ENCODE measurements around the gene CLEC10A. TPM values are rescaled to one million over a fixed set of nuclear protein-coding genes. Genes with fewer than 3 reads are reported as not detected.
"Not testable (repeated sequence)": the region's sequence is repeated elsewhere in the genome, so short reads cannot be mapped to it uniquely, and the experiment has no call there.

CLEC10A gene, protein sequence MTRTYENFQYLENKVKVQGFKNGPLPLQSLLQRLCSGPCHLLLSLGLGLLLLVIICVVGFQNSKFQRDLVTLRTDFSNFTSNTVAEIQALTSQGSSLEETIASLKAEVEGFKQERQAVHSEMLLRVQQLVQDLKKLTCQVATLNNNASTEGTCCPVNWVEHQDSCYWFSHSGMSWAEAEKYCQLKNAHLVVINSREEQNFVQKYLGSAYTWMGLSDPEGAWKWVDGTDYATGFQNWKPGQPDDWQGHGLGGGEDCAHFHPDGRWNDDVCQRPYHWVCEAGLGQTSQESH
- 1 to 10 TPM; 1.8 to 9.9 (median 5.6) TPM for total RNA-seq

GRCh38 chr17:7079581-7080455 is at the start of gene CLEC10A:
Gene CLEC10A, minus strand, starts transcription at chr17:7080251. Its CDS starts 1,439 bp downstream, at chr17:7078812.
- no peaks in the 10 kb centered on the region for H3K9me3 ChIP-seq
- no peaks in the 10 kb centered on the region for H3K4me1 ChIP-seq
- no peaks in the 10 kb centered on the region for H3K27me3 ChIP-seq
- TF ChIP-seq, protein P1, sequence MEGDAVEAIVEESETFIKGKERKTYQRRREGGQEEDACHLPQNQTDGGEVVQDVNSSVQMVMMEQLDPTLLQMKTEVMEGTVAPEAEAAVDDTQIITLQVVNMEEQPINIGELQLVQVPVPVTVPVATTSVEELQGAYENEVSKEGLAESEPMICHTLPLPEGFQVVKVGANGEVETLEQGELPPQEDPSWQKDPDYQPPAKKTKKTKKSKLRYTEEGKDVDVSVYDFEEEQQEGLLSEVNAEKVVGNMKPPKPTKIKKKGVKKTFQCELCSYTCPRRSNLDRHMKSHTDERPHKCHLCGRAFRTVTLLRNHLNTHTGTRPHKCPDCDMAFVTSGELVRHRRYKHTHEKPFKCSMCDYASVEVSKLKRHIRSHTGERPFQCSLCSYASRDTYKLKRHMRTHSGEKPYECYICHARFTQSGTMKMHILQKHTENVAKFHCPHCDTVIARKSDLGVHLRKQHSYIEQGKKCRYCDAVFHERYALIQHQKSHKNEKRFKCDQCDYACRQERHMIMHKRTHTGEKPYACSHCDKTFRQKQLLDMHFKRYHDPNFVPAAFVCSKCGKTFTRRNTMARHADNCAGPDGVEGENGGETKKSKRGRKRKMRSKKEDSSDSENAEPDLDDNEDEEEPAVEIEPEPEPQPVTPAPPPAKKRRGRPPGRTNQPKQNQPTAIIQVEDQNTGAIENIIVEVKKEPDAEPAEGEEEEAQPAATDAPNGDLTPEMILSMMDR (IDR thresholded peaks at IDR 0.05) = no peak
- H3K36me3 ChIP-seq = no peaks in the 10 kb centered on the region
- H3K4me3 ChIP-seq = peak within 1 kb of the TSS in 1 of 4 donors; percentile 11
- no peak for DNase-seq
- H3K27ac ChIP-seq = peak within 1 kb of the TSS in 2 of 4 donors; percentile 12 to 32

- no peaks in the 10 kb centered on the region for H3K9me3 ChIP-seq
- H3K27ac ChIP-seq = no peak overlapping the region
- H3K27me3 ChIP-seq = no peaks in the 10 kb centered on the region
- H3K4me3 ChIP-seq = no peak overlapping the region
- TF ChIP-seq POLR2A (IDR thresholded peaks at IDR 0.05) = no peak
- no peaks in the 10 kb centered on the region for H3K36me3 ChIP-seq
- H3K4me1 ChIP-seq = peaks cover 0 to 5% (median 0%) of the 10 kb centered on the region in 4 donors
- DNase-seq = no peak
These were observed 49.3 kb upstream of the CLEC10A start for GRCh38 chr17:7129311-7129710.

DNA sequence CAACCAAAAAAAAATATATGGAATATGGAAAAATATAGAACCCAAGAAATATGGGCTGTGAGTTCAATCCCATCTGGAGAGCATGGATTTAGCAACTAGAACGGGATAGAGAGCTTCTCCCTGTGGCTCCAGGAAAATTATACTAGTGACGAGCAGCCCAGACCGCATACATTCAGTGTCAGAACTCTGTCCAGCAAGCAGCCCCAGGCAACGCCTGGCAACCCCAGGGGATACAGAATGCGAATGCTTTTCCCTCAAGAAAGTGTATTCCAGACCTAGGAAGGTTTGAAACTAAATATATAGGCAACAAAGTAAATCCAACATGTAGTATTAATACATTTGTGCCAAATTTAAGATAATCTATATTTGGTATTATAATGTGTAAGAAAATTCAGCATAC is 48.1 kb upstream of the CLEC10A start:
- no peaks in the 10 kb centered on the region for H3K9me3 ChIP-seq
- TF ChIP-seq, protein P1 (IDR thresholded peaks at IDR 0.05) = no peak
- TF ChIP-seq POLR2A (IDR thresholded peaks at IDR 0.05) = no peak
- H3K36me3 ChIP-seq = no peaks in the 10 kb centered on the region
- no peak overlapping the region for H3K27ac ChIP-seq
- no peaks in the 10 kb centered on the region for H3K27me3 ChIP-seq
- H3K4me3 ChIP-seq = no peak overlapping the region
- H3K4me1 ChIP-seq = peaks cover 0 to 5% (median 0%) of the 10 kb centered on the region in 4 donors
- no peak for DNase-seq

DNA sequence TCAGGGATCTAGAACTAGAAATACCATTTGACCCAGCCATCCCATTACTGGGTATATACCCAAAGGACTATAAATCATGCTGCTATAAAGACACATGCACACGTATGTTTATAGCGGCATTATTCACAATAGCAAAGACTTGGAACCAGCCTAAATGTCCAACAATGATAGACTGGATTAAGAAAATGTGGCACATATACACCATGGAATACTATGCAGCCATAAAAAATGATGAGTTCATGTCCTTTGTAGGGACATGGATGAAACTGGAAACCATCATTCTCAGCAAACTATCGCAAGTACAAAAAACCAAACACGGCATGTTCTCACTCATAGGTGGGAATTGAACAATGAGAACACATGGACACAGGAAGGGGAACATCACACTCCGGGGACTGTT is 47.5 kb upstream of the CLEC10A start:
- not testable (repeated sequence) for H3K4me1 ChIP-seq, H3K36me3 ChIP-seq, DNase-seq, H3K27me3 ChIP-seq, H3K9me3 ChIP-seq, H3K27ac ChIP-seq, H3K4me3 ChIP-seq

- H3K4me1 ChIP-seq, H3K4me3 ChIP-seq, H3K27me3 ChIP-seq, H3K36me3 ChIP-seq, DNase-seq, H3K9me3 ChIP-seq, H3K27ac ChIP-seq: not testable (repeated sequence)
These were observed 46.3 kb upstream of the CLEC10A start for GRCh38 chr17:7126386-7126785.

- Histone ChIP-seq H3K4me3 (no peak overlapping the region), H3K27ac (no peak overlapping the region), H3K36me3 (no peaks in the 10 kb centered on the region), H3K27me3 (no peaks in the 10 kb centered on the region), H3K9me3 (no peaks in the 10 kb centered on the region), H3K4me1 (no peaks in the 10 kb centered on the region)
- no peak for DNase-seq
- TF ChIP-seq, protein P1 (IDR thresholded peaks at IDR 0.05) = no peak
- TF ChIP-seq POLR2A (IDR thresholded peaks at IDR 0.05) = no peak
These were observed 44.9 kb upstream of the CLEC10A start for GRCh38 chr17:7124923-7125322.

- no peaks in the 10 kb centered on the region for H3K27me3 ChIP-seq
- DNase-seq = no peak
- H3K4me3 ChIP-seq = no peak overlapping the region
- TF ChIP-seq, protein P1 (IDR thresholded peaks at IDR 0.05) = no peak
- TF ChIP-seq POLR2A (IDR thresholded peaks at IDR 0.05) = no peak
- no peaks in the 10 kb centered on the region for H3K36me3 ChIP-seq
- no peak overlapping the region for H3K27ac ChIP-seq
- H3K9me3 ChIP-seq = no peaks in the 10 kb centered on the region
- no peaks in the 10 kb centered on the region for H3K4me1 ChIP-seq
These were observed 43.8 kb upstream of the CLEC10A start for GRCh38 chr17:7123844-7124243.
